ENCODE results near the gene PCNX2. TPM values are rescaled to one million over a fixed set of nuclear protein-coding genes. Genes with fewer than 3 reads are reported as not detected.

PCNX2 gene
- total RNA-seq, 1 experiment from 2014 or later = 50.8 TPM

DNA sequence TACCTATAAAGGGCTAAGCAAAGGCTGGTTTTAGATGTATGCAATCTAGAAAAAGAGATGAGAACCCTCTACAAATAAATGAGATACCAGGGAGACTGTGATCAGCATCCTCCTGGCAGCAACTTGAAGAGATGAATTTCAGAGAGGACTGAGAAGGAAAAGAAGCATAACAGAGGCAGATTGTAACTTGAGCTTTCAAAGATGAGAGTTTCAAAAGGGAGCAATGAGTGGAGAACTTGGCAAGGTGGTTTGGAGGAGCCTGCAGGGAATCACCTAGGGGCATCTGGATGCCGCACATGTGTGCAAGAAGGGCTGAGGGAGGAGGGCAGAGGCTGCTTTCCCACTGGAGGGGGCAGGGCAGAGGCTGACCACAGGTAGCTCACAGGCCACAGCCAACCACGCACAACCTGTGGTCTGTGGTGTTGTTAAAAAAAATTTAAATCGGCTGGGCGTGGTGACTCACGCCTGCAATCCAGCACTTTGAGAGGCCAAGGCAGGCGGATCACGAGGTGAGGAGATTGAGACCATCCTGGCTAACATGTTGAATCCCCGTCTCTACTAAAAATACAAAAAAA lies 50.2 kb downstream of the PCNX2 start:
- ATAC-seq (no peak), DNase-seq (ENCODE audit: low spot score) (no peak)
- Mint-ChIP-seq H3K9me3 (no peaks in the 10 kb centered on the region), H3K36me3 (peaks cover 51% of the 10 kb centered on the region), H3K27me3 (ENCODE audit: low read depth) (no peaks in the 10 kb centered on the region), H3K27ac (peak overlapping the region; percentile 19; the same call in 1 of the 2 replicates), H3K4me3 (no peak overlapping the region), H3K4me1 (peaks cover 9% of the 10 kb centered on the region)
- ChIA-PET CTCF (no interaction called here), POLR2A (no interaction called here)
- TF ChIP-seq NFATC4 (CRISPR knock-in tag; IDR thresholded peaks at IDR 0.05) = no peak
- TF ChIP-seq MLX (CRISPR knock-in tag; IDR thresholded peaks at IDR 0.05) = no peak
- TF ChIP-seq JUN (CRISPR knock-in tag; IDR thresholded peaks at IDR 0.05) = no peak
- TF ChIP-seq, protein P1, sequence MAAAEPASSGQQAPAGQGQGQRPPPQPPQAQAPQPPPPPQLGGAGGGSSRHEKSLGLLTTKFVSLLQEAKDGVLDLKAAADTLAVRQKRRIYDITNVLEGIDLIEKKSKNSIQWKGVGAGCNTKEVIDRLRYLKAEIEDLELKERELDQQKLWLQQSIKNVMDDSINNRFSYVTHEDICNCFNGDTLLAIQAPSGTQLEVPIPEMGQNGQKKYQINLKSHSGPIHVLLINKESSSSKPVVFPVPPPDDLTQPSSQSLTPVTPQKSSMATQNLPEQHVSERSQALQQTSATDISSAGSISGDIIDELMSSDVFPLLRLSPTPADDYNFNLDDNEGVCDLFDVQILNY (CRISPR knock-in tag; IDR thresholded peaks at IDR 0.05) = no peak
- no peak for TF ChIP-seq OVOL2 (CRISPR knock-in tag; IDR thresholded peaks at IDR 0.05; ENCODE audit: borderline replicate concordance)
- no peak for TF ChIP-seq NR3C1 (CRISPR knock-in tag; conservative IDR thresholded peaks at IDR 0.05; ENCODE audit: low read depth)
- no peak for TF ChIP-seq ETV6 (CRISPR knock-in tag; IDR thresholded peaks at IDR 0.05)
- TF ChIP-seq ZNF281 (CRISPR knock-in tag; IDR thresholded peaks at IDR 0.05) = no peak
- TF ChIP-seq AFF4 (CRISPR knock-in tag; IDR thresholded peaks at IDR 0.05; ENCODE audit: borderline replicate concordance) = no peak
- no peak for TF ChIP-seq CREM (CRISPR knock-in tag; IDR thresholded peaks at IDR 0.05)
- no peak for TF ChIP-seq HMGA2 (CRISPR knock-in tag; IDR thresholded peaks at IDR 0.05)
- TF ChIP-seq ZNF416 (CRISPR knock-in tag; IDR thresholded peaks at IDR 0.05) = no peak
- no peak for TF ChIP-seq ZNF219 (CRISPR knock-in tag; IDR thresholded peaks at IDR 0.05; ENCODE audit: borderline replicate concordance)
- TF ChIP-seq PREB (CRISPR knock-in tag; IDR thresholded peaks at IDR 0.05; ENCODE audit: borderline replicate concordance) = no peak
- no peak for TF ChIP-seq SP1 (CRISPR knock-in tag; conservative IDR thresholded peaks at IDR 0.05)
- TF ChIP-seq SMAD3 (CRISPR knock-in tag; IDR thresholded peaks at IDR 0.05; ENCODE audit: borderline replicate concordance) = no peak
- TF ChIP-seq, protein P2, sequence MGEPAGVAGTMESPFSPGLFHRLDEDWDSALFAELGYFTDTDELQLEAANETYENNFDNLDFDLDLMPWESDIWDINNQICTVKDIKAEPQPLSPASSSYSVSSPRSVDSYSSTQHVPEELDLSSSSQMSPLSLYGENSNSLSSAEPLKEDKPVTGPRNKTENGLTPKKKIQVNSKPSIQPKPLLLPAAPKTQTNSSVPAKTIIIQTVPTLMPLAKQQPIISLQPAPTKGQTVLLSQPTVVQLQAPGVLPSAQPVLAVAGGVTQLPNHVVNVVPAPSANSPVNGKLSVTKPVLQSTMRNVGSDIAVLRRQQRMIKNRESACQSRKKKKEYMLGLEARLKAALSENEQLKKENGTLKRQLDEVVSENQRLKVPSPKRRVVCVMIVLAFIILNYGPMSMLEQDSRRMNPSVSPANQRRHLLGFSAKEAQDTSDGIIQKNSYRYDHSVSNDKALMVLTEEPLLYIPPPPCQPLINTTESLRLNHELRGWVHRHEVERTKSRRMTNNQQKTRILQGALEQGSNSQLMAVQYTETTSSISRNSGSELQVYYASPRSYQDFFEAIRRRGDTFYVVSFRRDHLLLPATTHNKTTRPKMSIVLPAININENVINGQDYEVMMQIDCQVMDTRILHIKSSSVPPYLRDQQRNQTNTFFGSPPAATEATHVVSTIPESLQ (CRISPR knock-in tag; IDR thresholded peaks at IDR 0.05) = no peak
- no peak for TF ChIP-seq RORB (CRISPR knock-in tag; IDR thresholded peaks at IDR 0.05)
- TF ChIP-seq ZNF671 (CRISPR knock-in tag; IDR thresholded peaks at IDR 0.05) = no peak

Measured in WTC11 (cell line).